GM18526 (cell line): ENCODE results near the gene TANGO6.

Experiments
- POLR2A ChIP-seq: IDR thresholded peaks from 3 replicates; pipeline ENCODE4 v1.6.1; 2011; ENCODE audit not compliant: insufficient read length; ENCODE audit errors: extremely low read depth

The TANGO6 gene

GRCh38 chr16:68972013-68972412 is 128.7 kb downstream of the TANGO6 start:
- no peak for TF ChIP-seq POLR2A

- TF ChIP-seq POLR2A = no peak
Observed at GRCh38 chr16:68972720-68973119, 129.4 kb downstream of the TANGO6 start.

DNA sequence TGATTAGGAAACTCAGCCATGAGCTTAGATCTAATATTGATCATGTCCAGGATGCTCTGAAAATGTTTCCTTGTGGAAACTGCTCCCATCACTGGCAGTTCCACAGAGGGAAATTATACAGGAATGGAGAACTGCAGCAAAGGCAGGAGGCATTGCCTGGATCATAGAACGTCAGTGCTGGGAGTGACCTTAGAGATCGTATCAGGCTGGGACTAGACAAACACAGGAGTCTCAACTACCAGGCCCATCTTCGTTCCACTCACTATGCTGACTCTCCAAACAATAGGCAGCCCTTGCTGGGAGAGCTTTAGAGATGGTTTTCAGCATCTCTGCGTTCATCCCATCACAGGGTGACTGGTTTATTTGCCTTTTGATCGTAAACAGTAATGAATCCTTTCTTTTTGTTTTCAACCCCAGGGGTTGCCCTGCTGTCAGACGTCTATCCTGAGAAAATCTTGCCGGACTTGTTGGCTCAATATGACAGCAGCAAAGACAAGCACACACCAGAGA is 130.3 kb downstream of the TANGO6 start:
- no peak for TF ChIP-seq POLR2A

GRCh38 chr16:68978303-68978954 is 135.1 kb downstream of the TANGO6 start:
- no peak for TF ChIP-seq POLR2A

DNA sequence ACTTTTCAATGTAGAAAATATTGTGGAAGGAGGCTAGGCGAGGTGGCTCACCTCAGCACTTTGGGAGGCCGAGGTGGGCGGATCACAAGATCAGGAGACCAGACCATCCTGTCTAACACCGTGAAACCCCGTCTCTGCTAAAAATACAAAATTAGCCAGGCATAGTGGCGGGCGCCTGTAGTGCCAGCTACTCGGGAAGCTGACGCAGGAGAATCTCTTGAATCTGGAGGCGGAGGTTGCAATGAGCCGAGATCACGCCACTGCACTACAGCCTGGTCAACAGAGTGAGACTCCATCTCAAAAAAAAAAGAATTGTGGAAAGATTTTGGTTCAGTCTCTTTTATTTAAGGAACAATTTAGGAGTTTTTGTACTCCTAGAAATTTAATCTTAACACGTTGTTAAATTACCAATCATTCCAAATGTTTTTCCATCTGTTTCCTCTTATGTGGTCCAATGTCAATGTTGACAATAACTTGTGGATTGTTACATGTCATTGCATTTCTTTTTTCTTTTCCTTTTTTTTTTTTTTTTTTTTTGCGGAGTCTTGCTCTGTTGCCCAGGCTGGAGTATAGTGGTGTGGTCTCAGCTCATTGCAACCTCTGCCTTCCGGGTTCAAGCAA is 137.5 kb downstream of the TANGO6 start:
- no peak for TF ChIP-seq POLR2A

GRCh38 chr16:68981971-68982370 is 138.6 kb downstream of the TANGO6 start:
- no peak for TF ChIP-seq POLR2A

DNA sequence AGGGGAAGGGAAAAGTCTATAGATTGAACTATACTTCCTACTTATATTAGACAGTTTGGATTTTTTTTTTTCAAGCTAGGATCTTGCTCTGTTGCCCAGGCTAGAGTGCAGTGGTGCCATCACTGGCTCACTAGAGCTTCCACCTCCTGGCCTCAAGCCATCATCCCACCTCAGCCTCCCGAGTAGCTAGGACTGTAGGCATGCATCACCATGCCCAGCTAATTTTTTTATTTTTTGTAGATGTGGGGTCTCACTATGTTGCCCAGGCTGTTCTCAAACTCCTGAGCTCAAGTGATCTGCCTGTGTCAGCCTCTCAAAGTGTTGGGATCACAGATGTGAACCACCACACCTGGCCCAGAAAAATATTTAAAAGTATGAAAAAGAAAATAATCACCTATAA is 141.1 kb downstream of the TANGO6 start:
- TF ChIP-seq POLR2A = no peak

- no peak for TF ChIP-seq POLR2A
Observed at GRCh38 chr16:68985268-68985667, 141.9 kb downstream of the TANGO6 start.

- TF ChIP-seq POLR2A = no peak
Observed at GRCh38 chr16:68985855-68986254, 142.5 kb downstream of the TANGO6 start.

- no peak for TF ChIP-seq POLR2A
Observed at GRCh38 chr16:68987734-68988457, 144.6 kb downstream of the TANGO6 start.

DNA sequence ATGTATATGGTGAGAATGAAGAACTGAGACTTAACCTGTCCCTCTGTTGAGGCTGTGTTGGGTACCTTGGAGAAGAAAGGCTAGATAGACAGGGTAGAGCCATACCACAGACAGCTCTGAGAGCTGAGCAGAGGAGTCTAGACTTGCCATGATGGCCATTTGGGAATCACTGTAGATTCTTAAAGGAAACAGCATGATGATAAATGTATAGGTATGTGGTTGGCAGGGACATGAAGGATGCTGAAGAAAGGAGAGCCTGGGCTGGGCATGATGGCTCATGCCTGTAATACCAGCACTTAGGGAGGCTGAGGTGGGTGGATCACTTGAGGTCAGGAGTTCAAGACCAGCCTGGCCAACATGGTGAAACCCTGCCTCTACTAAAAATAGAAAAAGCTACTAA is 147.7 kb downstream of the TANGO6 start:
- no peak for TF ChIP-seq POLR2A

- TF ChIP-seq POLR2A = no peak
Observed at GRCh38 chr16:68992521-68992920, 149.2 kb downstream of the TANGO6 start.

GRCh38 chr16:68993456-68993855 is 150.1 kb downstream of the TANGO6 start:
- no peak for TF ChIP-seq POLR2A

GRCh38 chr16:68993885-68994284 is 150.6 kb downstream of the TANGO6 start:
- TF ChIP-seq POLR2A = no peak

GRCh38 chr16:68994324-68994723 is 151.0 kb downstream of the TANGO6 start:
- no peak for TF ChIP-seq POLR2A

GRCh38 chr16:68995011-68995504 is 151.7 kb downstream of the TANGO6 start:
- no peak for TF ChIP-seq POLR2A
